ENCODE results near the gene POU2AF2.
"Not testable (repeated sequence)": the region's sequence is repeated elsewhere in the genome, so short reads cannot be mapped to it uniquely, and the experiment has no call there.

Gene POU2AF2

GRCh38 chr11:111283945-111284481, 38.5 kb downstream of the POU2AF2 start:
- peaks cover 4% of the 10 kb centered on the region for H3K4me1 Mint-ChIP-seq (ENCODE audit: low read depth)
- no peaks in the 10 kb centered on the region for H3K36me3 Mint-ChIP-seq (ENCODE audit: low read depth)
- H3K27ac Mint-ChIP-seq, result no peak overlapping the region
- H3K9me3 Mint-ChIP-seq, result no peaks in the 10 kb centered on the region
- no peak overlapping the region for H3K4me3 Mint-ChIP-seq
- no peaks in the 10 kb centered on the region for H3K27me3 Mint-ChIP-seq

- Mint-ChIP-seq H3K36me3 (ENCODE audit: low read depth) (no peaks in the 10 kb centered on the region), H3K9me3 (no peaks in the 10 kb centered on the region), H3K4me1 (ENCODE audit: low read depth) (peaks cover 4% of the 10 kb centered on the region), H3K27me3 (no peaks in the 10 kb centered on the region), H3K4me3 (no peak overlapping the region), H3K27ac (no peak overlapping the region)
Observed at GRCh38 chr11:111285189-111286091, 39.9 kb downstream of the POU2AF2 start.

- Mint-ChIP-seq H3K36me3 (ENCODE audit: low read depth) (no peaks in the 10 kb centered on the region), H3K27me3 (peaks cover 5% of the 10 kb centered on the region), H3K4me3 (no peak overlapping the region), H3K4me1 (ENCODE audit: low read depth) (no peaks in the 10 kb centered on the region), H3K27ac (no peak overlapping the region), H3K9me3 (no peaks in the 10 kb centered on the region)
Observed at GRCh38 chr11:111291764-111292163, 46.2 kb downstream of the POU2AF2 start.

- not testable (repeated sequence) for H3K4me1 Mint-ChIP-seq (ENCODE audit: low read depth); H3K27me3 Mint-ChIP-seq; H3K27ac Mint-ChIP-seq; H3K9me3 Mint-ChIP-seq; H3K4me3 Mint-ChIP-seq; H3K36me3 Mint-ChIP-seq (ENCODE audit: low read depth)
Observed at GRCh38 chr11:111292408-111292807, 46.9 kb downstream of the POU2AF2 start.

- H3K27ac Mint-ChIP-seq, result no peak overlapping the region
- no peak overlapping the region for H3K4me3 Mint-ChIP-seq
- no peaks in the 10 kb centered on the region for H3K36me3 Mint-ChIP-seq (ENCODE audit: low read depth)
- no peaks in the 10 kb centered on the region for H3K4me1 Mint-ChIP-seq (ENCODE audit: low read depth)
- peaks cover 33% of the 10 kb centered on the region for H3K27me3 Mint-ChIP-seq
- no peaks in the 10 kb centered on the region for H3K9me3 Mint-ChIP-seq
Observed at GRCh38 chr11:111296196-111296595, 50.7 kb downstream of the POU2AF2 start.

GRCh38 chr11:111297696-111298095, 52.2 kb downstream of the POU2AF2 start:
- H3K4me3 Mint-ChIP-seq, result no peak overlapping the region
- no peak overlapping the region for H3K27ac Mint-ChIP-seq
- H3K27me3 Mint-ChIP-seq, result peaks cover 41% of the 10 kb centered on the region
- H3K4me1 Mint-ChIP-seq (ENCODE audit: low read depth), result no peaks in the 10 kb centered on the region
- H3K9me3 Mint-ChIP-seq, result no peaks in the 10 kb centered on the region
- no peaks in the 10 kb centered on the region for H3K36me3 Mint-ChIP-seq (ENCODE audit: low read depth)

GRCh38 chr11:111298413-111299100, 53.0 kb downstream of the POU2AF2 start, which contains the start of gene POU2AF3:
POU2AF3 (plus strand) TSS chr11:111298546; CDS start chr11:111298582, 36 bp downstream.
- H3K9me3 Mint-ChIP-seq, result no peaks in the 10 kb centered on the region
- no peak within 1 kb of the TSS for H3K27ac Mint-ChIP-seq
- peaks cover 41% of the 10 kb centered on the region for H3K27me3 Mint-ChIP-seq
- no peaks in the 10 kb centered on the region for H3K36me3 Mint-ChIP-seq (ENCODE audit: low read depth)
- peak within 1 kb of the TSS; percentile 49 for H3K4me3 Mint-ChIP-seq
- no peaks in the 10 kb centered on the region for H3K4me1 Mint-ChIP-seq (ENCODE audit: low read depth)

- Mint-ChIP-seq H3K27me3 (peaks cover 41% of the 10 kb centered on the region), H3K4me3 (peak overlapping the region; percentile 21)
Observed at GRCh38 chr11:111299101-111300026, 53.8 kb downstream of the POU2AF2 start.

GRCh38 chr11:111300569-111300968, 55.0 kb downstream of the POU2AF2 start:
- H3K4me3 Mint-ChIP-seq, result no peak overlapping the region
- H3K27ac Mint-ChIP-seq, result no peak overlapping the region
- no peaks in the 10 kb centered on the region for H3K4me1 Mint-ChIP-seq (ENCODE audit: low read depth)
- H3K9me3 Mint-ChIP-seq, result no peaks in the 10 kb centered on the region
- peaks cover 50% of the 10 kb centered on the region for H3K27me3 Mint-ChIP-seq
- no peaks in the 10 kb centered on the region for H3K36me3 Mint-ChIP-seq (ENCODE audit: low read depth)

More at GRCh38 chr11:111299101-111300026, 53.8 kb downstream of the POU2AF2 start:
- Mint-ChIP-seq H3K4me1 (ENCODE audit: low read depth) (no peaks in the 10 kb centered on the region), H3K9me3 (no peaks in the 10 kb centered on the region), H3K36me3 (ENCODE audit: low read depth) (no peaks in the 10 kb centered on the region), H3K27ac (no peak overlapping the region)

- Mint-ChIP-seq H3K4me1 (ENCODE audit: low read depth) (no peaks in the 10 kb centered on the region), H3K27me3 (peaks cover 55% of the 10 kb centered on the region), H3K4me3 (no peak overlapping the region), H3K36me3 (ENCODE audit: low read depth) (no peaks in the 10 kb centered on the region), H3K9me3 (no peaks in the 10 kb centered on the region), H3K27ac (no peak overlapping the region)
Observed at GRCh38 chr11:111301004-111301841, 55.7 kb downstream of the POU2AF2 start.

GRCh38 chr11:111301842-111302118, 56.3 kb downstream of the POU2AF2 start:
- peaks cover 55% of the 10 kb centered on the region for H3K27me3 Mint-ChIP-seq
- no peaks in the 10 kb centered on the region for H3K9me3 Mint-ChIP-seq
- no peaks in the 10 kb centered on the region for H3K36me3 Mint-ChIP-seq (ENCODE audit: low read depth)

GRCh38 chr11:111302298-111302697, 56.8 kb downstream of the POU2AF2 start:
- peaks cover 55% of the 10 kb centered on the region for H3K27me3 Mint-ChIP-seq
- no peaks in the 10 kb centered on the region for H3K4me1 Mint-ChIP-seq (ENCODE audit: low read depth)
- no peak overlapping the region for H3K27ac Mint-ChIP-seq
- no peak overlapping the region for H3K4me3 Mint-ChIP-seq
- H3K9me3 Mint-ChIP-seq, result no peaks in the 10 kb centered on the region
- no peaks in the 10 kb centered on the region for H3K36me3 Mint-ChIP-seq (ENCODE audit: low read depth)

More at GRCh38 chr11:111301842-111302118, 56.3 kb downstream of the POU2AF2 start:
- Mint-ChIP-seq H3K4me1 (ENCODE audit: low read depth) (no peaks in the 10 kb centered on the region), H3K27ac (no peak overlapping the region), H3K4me3 (no peak overlapping the region)

- no peak overlapping the region for H3K4me3 Mint-ChIP-seq
- no peaks in the 10 kb centered on the region for H3K36me3 Mint-ChIP-seq (ENCODE audit: low read depth)
- peaks cover 44% of the 10 kb centered on the region for H3K27me3 Mint-ChIP-seq
- H3K27ac Mint-ChIP-seq, result no peak overlapping the region
- no peaks in the 10 kb centered on the region for H3K9me3 Mint-ChIP-seq
- H3K4me1 Mint-ChIP-seq (ENCODE audit: low read depth), result no peaks in the 10 kb centered on the region
Observed at GRCh38 chr11:111303461-111303860, 57.9 kb downstream of the POU2AF2 start.
